IMR-90 (cell line): ENCODE results near the gene LYPD5. TPM values are rescaled to one million over a fixed set of nuclear protein-coding genes. Genes with fewer than 3 reads are reported as not detected.

Source experiments
- ATAC-seq: fragments of 200-7000 bp; cut with Tn5 transposase; 2 replicates; pipeline ENCODE4 v1.9.1; 2020; ENCODE audit warnings: low read depth, mild to moderate bottlenecking, moderate library complexity
- BruUV-seq: library from RNA; stranded (reverse); fragments of 400-500 nt; replicated peaks from 2 replicates; lab custom pipeline; 2021; lab: Mats Ljungman, UMichigan
- CTCF ChIA-PET: fragments of 300-600 bp; formaldehyde crosslinking; extraction: SDS; loops from one replicate; lab custom pipeline; 2021; ENCODE audit warnings: antibody characterized with exemption; lab: Yijun Ruan, JAX
- POLR2A ChIA-PET: fragments of 300-600 bp; sonication (Branson Sonifier 250); formaldehyde crosslinking; loops from one replicate; lab custom pipeline; 2022; ENCODE audit warnings: antibody characterized with exemption; ENCODE audit not compliant: unreplicated experiment; lab: Charles Lee
- DNase-seq: peaks from one replicate; pipeline ENCODE4 v3.0.0; 2013
- H2AFZ ChIP-seq: replicated peaks from 2 replicates; pipeline ENCODE3; 2013; ENCODE audit warnings: low read length, mild to moderate bottlenecking; ENCODE audit not compliant: poor library complexity
- H2AK5ac ChIP-seq: 2 replicates; pipeline ENCODE4 v1.6.1; 2013; ENCODE audit warnings: low read depth, low read length, inconsistent platforms
- H2AK9ac ChIP-seq: replicated peaks from 2 replicates; pipeline ENCODE3; 2013; ENCODE audit warnings: mild to moderate bottlenecking, low read depth, low read length, moderate library complexity; ENCODE audit not compliant: poor library complexity
- H2BK120ac ChIP-seq: 2 replicates; pipeline ENCODE4 v1.6.1; 2013; ENCODE audit warnings: low read depth, low read length, inconsistent platforms
- H2BK15ac ChIP-seq: 3 replicates; pipeline ENCODE4 v1.6.1; 2013; ENCODE audit warnings: low read depth, low read length, inconsistent platforms
- H2BK20ac ChIP-seq: 2 replicates; pipeline ENCODE4 v1.6.1; 2013; ENCODE audit warnings: low read depth, mild to moderate bottlenecking, inconsistent platforms, low read length, moderate library complexity
- H2BK5ac ChIP-seq: 2 replicates; pipeline ENCODE4 v1.6.1; 2013; ENCODE audit warnings: mild to moderate bottlenecking, low read depth, low read length, inconsistent platforms; ENCODE audit not compliant: poor library complexity, severe bottlenecking
- H3K14ac ChIP-seq: replicated peaks from 2 replicates; pipeline ENCODE4 v1.6.1; 2013; ENCODE audit warnings: low read depth, low read length, inconsistent platforms
- H3K18ac ChIP-seq: 2 replicates; pipeline ENCODE4 v1.6.1; 2013; ENCODE audit warnings: low read depth, low read length, control low read depth
- H3K23ac ChIP-seq: 2 replicates; pipeline ENCODE4 v1.6.1; 2013; ENCODE audit warnings: low read depth, low read length, inconsistent platforms
- H3K27ac ChIP-seq: 2 replicates; pipeline ENCODE4 v1.5.1; 2013; ENCODE audit warnings: mild to moderate bottlenecking, control low read depth, low read length; ENCODE audit not compliant: insufficient read depth
- H3K27me3 ChIP-seq: 2 replicates; pipeline ENCODE4 v1.6.1; 2013; ENCODE audit warnings: low read length; ENCODE audit not compliant: control insufficient read depth, insufficient read depth
- H3K36me3 ChIP-seq: 2 replicates; pipeline ENCODE4 v1.6.1; 2013; ENCODE audit warnings: low read length, mixed read lengths; ENCODE audit not compliant: control insufficient read depth, insufficient read depth
- H3K4ac ChIP-seq: 2 replicates; pipeline ENCODE4 v1.6.1; 2013; ENCODE audit warnings: low read depth, low read length, inconsistent platforms
- H3K4me1 ChIP-seq: 2 replicates; pipeline ENCODE4 v1.6.1; 2013; ENCODE audit warnings: low read length, mixed read lengths; ENCODE audit not compliant: control insufficient read depth, insufficient read depth
- H3K4me2 ChIP-seq: 2 replicates; pipeline ENCODE4 v1.6.1; 2013; ENCODE audit warnings: low read depth, mild to moderate bottlenecking, control low read depth, low read length, moderate library complexity
- H3K4me3 ChIP-seq: 2 replicates; pipeline ENCODE4 v1.5.1; 2013; ENCODE audit warnings: low read depth, mild to moderate bottlenecking, control low read depth, low read length, moderate library complexity; ENCODE audit not compliant: insufficient read depth
- H3K56ac ChIP-seq: 2 replicates; pipeline ENCODE4 v1.6.1; 2013; ENCODE audit warnings: low read length, inconsistent platforms; ENCODE audit not compliant: insufficient read depth; ENCODE audit errors: extremely low read depth
- H3K79me1 ChIP-seq, 2 experiments: 2 replicates each; pipeline ENCODE4 v1.6.1; 2013; ENCODE audit warnings: low read length in 2 of 2, inconsistent platforms in 1 of 2, low read depth in 1 of 2
- H3K9ac ChIP-seq: 2 replicates; pipeline ENCODE4 v1.6.1; 2013; ENCODE audit warnings: low read depth, low read length, control low read depth
- H3K9me1 ChIP-seq: 2 replicates; pipeline ENCODE4 v1.6.1; 2013; ENCODE audit warnings: low read length, inconsistent platforms; ENCODE audit not compliant: insufficient read depth
- H3K9me3 ChIP-seq: 2 replicates; pipeline ENCODE4 v1.6.1; 2013; ENCODE audit warnings: low read length; ENCODE audit not compliant: control insufficient read depth, insufficient read depth
- H4K20me1 ChIP-seq: 2 replicates; pipeline ENCODE4 v1.6.1; 2013; ENCODE audit warnings: low read length, inconsistent platforms; ENCODE audit not compliant: insufficient read depth
- H4K5ac ChIP-seq: 2 replicates; pipeline ENCODE4 v1.6.1; 2013; ENCODE audit warnings: mild to moderate bottlenecking, low read depth, low read length, control low read depth
- H4K8ac ChIP-seq, 2 experiments: 2 replicates each; pipeline ENCODE4 v1.6.1; 2013; ENCODE audit warnings: low read depth in 2 of 2, low read length in 2 of 2, control low read depth in 1 of 2, inconsistent platforms in 1 of 2
- H4K91ac ChIP-seq: 2 replicates; pipeline ENCODE4 v1.6.1; 2013; ENCODE audit warnings: low read depth, low read length, inconsistent platforms; ENCODE audit not compliant: insufficient read depth
- CHD1 ChIP-seq: IDR thresholded peaks from 2 replicates; pipeline ENCODE4 v1.6.1; 2012; ENCODE audit warnings: low read depth, low read length, improper control_type of control experiment
- NFE2L2 ChIP-seq: fragments of 150-350 bp; IDR thresholded peaks from 2 replicates; pipeline ENCODE4 v1.6.1; 2016; ENCODE audit warnings: low read depth, mild to moderate bottlenecking, low read length
- RCOR1 ChIP-seq: IDR thresholded peaks from 2 replicates; pipeline ENCODE4 v1.6.1; 2012; ENCODE audit warnings: mild to moderate bottlenecking, low read length, improper control_type of control experiment; ENCODE audit not compliant: insufficient replicate concordance
- WGBS, 2 experiments: methylation state at CpG; one replicate each; pipeline versions ENCODE4 v1.1.5 to v1.1.7; 2013; ENCODE audit warnings: missing lambda C conversion rate in 2 of 2; ENCODE audit not compliant: insufficient read length in 1 of 2; ENCODE audit errors: extremely low coverage in 2 of 2; 5-methylcytosine and 5-hydroxymethylcytosine counted together
- dilution Hi-C: fragments of 300-500 bp; cut with HindIII; formaldehyde crosslinking; loops from one replicate; pipeline ENCODE4 v1.14.3; 2018; ENCODE audit warnings: low sequenced_read_pairs; ENCODE audit not compliant: unreplicated experiment
- in situ Hi-C: fragments of 300-500 bp; cut with MboI; formaldehyde crosslinking; loops from 3 replicates; pipeline ENCODE4 v1.14.3; 2019; ENCODE audit warnings: low sequenced_read_pairs, inconsistent platforms, mixed read lengths
- intact Hi-C: fragments of 100-400 bp; cut with micrococcal nuclease; formaldehyde crosslinking; loops from 2 replicates; pipeline ENCODE4 v1.10.0; 2022
- polyA plus RNA-seq, 3 experiments: library from polyadenylated mRNA; depleted of rRNA; stranded (reverse); fragments of >200 nt; gene quantifications; 2 replicates each; pipeline ENCODE4 v1.2.3, GENCODE V29; 2012; ENCODE audit warnings: low replicate concordance in 1 of 3
- total RNA-seq: library from RNA; depleted of rRNA; stranded (reverse); fragments of >200 nt; gene quantifications from 2 replicates; pipeline ENCODE4 v1.2.3, GENCODE V29; 2012
- TF ChIP-seq, protein P1 (sequence below): fragments of 150-350 bp; IDR thresholded peaks from 2 replicates; pipeline ENCODE4 v1.6.1; 2016; ENCODE audit warnings: low read depth, mild to moderate bottlenecking, low read length, moderate library complexity, borderline replicate concordance

Gene LYPD5
- total and polyA plus RNA-seq, 2 of the 4 experiments (the other 2 are of a cell fraction), result 0.31 to 0.36 TPM

DNA sequence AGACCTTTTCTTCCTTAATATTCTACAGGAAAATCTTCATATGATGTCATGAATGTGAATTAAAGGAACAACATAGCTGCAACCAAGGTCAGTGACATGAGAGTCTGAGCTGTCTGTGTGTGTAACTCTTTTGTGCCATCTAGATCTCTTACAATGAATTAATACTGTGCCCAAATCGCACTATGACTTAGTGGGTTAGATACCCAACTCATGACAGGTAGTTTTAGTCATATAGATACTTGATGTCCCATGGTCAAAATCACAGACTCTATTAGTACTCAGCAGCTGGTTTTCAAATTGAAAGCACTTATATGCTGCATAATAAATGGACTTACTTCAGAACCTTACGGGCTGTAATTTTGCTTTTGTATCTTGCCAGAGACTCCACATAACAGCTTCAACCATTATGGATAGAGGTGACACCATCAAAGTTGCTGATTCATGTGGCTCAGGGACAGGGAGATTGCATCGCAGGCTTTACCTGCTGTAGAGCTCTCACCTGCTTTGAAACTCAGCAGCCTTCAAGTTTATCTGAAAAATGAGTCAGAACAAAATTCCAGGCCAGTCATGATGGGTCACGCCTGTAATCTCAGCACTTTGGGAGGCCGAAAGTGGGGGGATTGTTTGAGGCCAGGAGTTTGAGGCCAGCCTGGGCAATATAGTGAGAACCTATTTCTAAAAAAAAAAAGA, 12.6 kb upstream of the LYPD5 start:
- no peak overlapping the region for H3K4me3 ChIP-seq
- H4K8ac ChIP-seq, result no peak overlapping the region
- H3K56ac ChIP-seq, result no peak overlapping the region
- ATAC-seq (no peak), DNase-seq (no peak)
- H2BK5ac ChIP-seq, result no peak overlapping the region
- H3K4ac ChIP-seq, result no peak overlapping the region
- H3K79me1 ChIP-seq, result no peaks in the 10 kb centered on the region
- ChIA-PET CTCF (no interaction called here), POLR2A (no interaction called here)
- no peaks in the 10 kb centered on the region for H4K20me1 ChIP-seq
- no peaks in the 10 kb centered on the region for H3K9me1 ChIP-seq
- H4K5ac ChIP-seq, result no peak overlapping the region
- H3K27ac ChIP-seq, result no peak overlapping the region
- in situ Hi-C loops (no loop called here), dilution Hi-C loops (no loop called here), intact Hi-C loops (loop anchor here (5.0 kb wide), 1 partner anchor 528 kb away; no protein-coding TSS in a partner anchor)
- BruUV-seq, result no TSS peak
- no peak overlapping the region for H3K18ac ChIP-seq
- no peak overlapping the region for H2BK20ac ChIP-seq
- TF ChIP-seq CHD1 (no peak), NFE2L2 (no peak), RCOR1 (no peak)
- TF ChIP-seq, protein P1, sequence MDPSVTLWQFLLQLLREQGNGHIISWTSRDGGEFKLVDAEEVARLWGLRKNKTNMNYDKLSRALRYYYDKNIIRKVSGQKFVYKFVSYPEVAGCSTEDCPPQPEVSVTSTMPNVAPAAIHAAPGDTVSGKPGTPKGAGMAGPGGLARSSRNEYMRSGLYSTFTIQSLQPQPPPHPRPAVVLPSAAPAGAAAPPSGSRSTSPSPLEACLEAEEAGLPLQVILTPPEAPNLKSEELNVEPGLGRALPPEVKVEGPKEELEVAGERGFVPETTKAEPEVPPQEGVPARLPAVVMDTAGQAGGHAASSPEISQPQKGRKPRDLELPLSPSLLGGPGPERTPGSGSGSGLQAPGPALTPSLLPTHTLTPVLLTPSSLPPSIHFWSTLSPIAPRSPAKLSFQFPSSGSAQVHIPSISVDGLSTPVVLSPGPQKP, result no peak
- no peak overlapping the region for H2AK9ac ChIP-seq
- H4K91ac ChIP-seq, result no peak overlapping the region
- H3K9ac ChIP-seq, result no peak overlapping the region
- H3K23ac ChIP-seq, result no peak overlapping the region
- WGBS, 2 experiments, result 94% methylated on average over 3 of the region's 5 CpGs; no CpG with 5 or more reads in 1 of the 2 experiments
- H2BK15ac ChIP-seq, result no peak overlapping the region
- H3K4me2 ChIP-seq, result no peak overlapping the region
- H2AFZ ChIP-seq, result no peak overlapping the region
- H3K27me3 ChIP-seq, result peaks cover 8% of the 10 kb centered on the region
- no peak overlapping the region for H2BK120ac ChIP-seq
- H3K9me3 ChIP-seq, result no peaks in the 10 kb centered on the region
- H3K14ac ChIP-seq, result no peak overlapping the region
- no peak overlapping the region for H2AK5ac ChIP-seq
- no peaks in the 10 kb centered on the region for H3K4me1 ChIP-seq
- no peaks in the 10 kb centered on the region for H3K36me3 ChIP-seq
